Liver (tissue), 9 donors: ENCODE data around the gene KNTC1. TPM values are rescaled to one million over a fixed set of nuclear protein-coding genes. Genes with fewer than 3 reads are reported as not detected.

Source experiments
- DNase-seq: peaks from one replicate; pipeline ENCODE4 v3.0.0-alpha.2; 2017; ENCODE audit warnings: low spot score
- H3K27ac ChIP-seq, 2 donors: one replicate each; pipeline ENCODE4 v1.7.0; 2013; ENCODE audit warnings: inconsistent platforms in 2 of 2, low read length in 2 of 2, control low read depth in 1 of 2, low read depth in 1 of 2, mild to moderate bottlenecking in 1 of 2
- H3K27me3 ChIP-seq, 4 donors: one replicate each; pipeline versions ENCODE4 v1.6.1 to v1.7.0; 2013; ENCODE audit warnings: low read length in 3 of 4, inconsistent platforms in 1 of 4, mild to moderate bottlenecking in 1 of 4, moderate library complexity in 1 of 4; ENCODE audit not compliant: control insufficient read depth in 4 of 4, insufficient read depth in 4 of 4
- H3K36me3 ChIP-seq, 4 donors: one replicate each; pipeline versions ENCODE4 v1.6.1 to v1.7.0; 2013; ENCODE audit warnings: low read length in 3 of 4, mild to moderate bottlenecking in 3 of 4, low read depth in 1 of 4, moderate library complexity in 1 of 4; ENCODE audit not compliant: control insufficient read depth in 4 of 4, insufficient read depth in 3 of 4
- H3K4me1 ChIP-seq, 4 donors: one replicate each; pipeline versions ENCODE4 v1.6.1 to v1.7.0; 2013; ENCODE audit warnings: low read length in 3 of 4, mild to moderate bottlenecking in 3 of 4, moderate library complexity in 1 of 4; ENCODE audit not compliant: control insufficient read depth in 4 of 4, insufficient read depth in 4 of 4
- H3K4me3 ChIP-seq, 3 donors: one replicate each; pipeline versions ENCODE4 v1.6.1 to v1.7.0; 2013; ENCODE audit warnings: low read length in 3 of 3, control low read depth in 1 of 3, low read depth in 1 of 3, mild to moderate bottlenecking in 1 of 3
- H3K9ac ChIP-seq, 2 donors: one replicate each; pipeline ENCODE4 v1.7.0; 2013; ENCODE audit warnings: low read length in 2 of 2, mild to moderate bottlenecking in 2 of 2, moderate library complexity in 2 of 2, control low read depth in 1 of 2, low read depth in 1 of 2
- H3K9me3 ChIP-seq, 4 donors: one replicate each; pipeline versions ENCODE4 v1.6.1 to v1.7.0; 2013; ENCODE audit warnings: low read length in 3 of 4; ENCODE audit not compliant: control insufficient read depth in 4 of 4
- ATF3 ChIP-seq: IDR thresholded peaks from 2 replicates; pipeline ENCODE4 v1.6.1; 2016; ENCODE audit warnings: antibody characterized with exemption
- EGR1 ChIP-seq, 2 donors: IDR thresholded peaks; 2 replicates each; pipeline ENCODE4 v1.6.1; 2016 to 2018; ENCODE audit warnings: antibody characterized with exemption in 2 of 2, low read depth in 2 of 2
- FOXA1 ChIP-seq: IDR thresholded peaks from 2 replicates; pipeline ENCODE4 v1.6.1; 2016; ENCODE audit warnings: antibody characterized with exemption
- FOXA2 ChIP-seq: IDR thresholded peaks from 2 replicates; pipeline ENCODE4 v1.6.1; 2016; ENCODE audit warnings: antibody characterized with exemption
- GABPA ChIP-seq, 2 donors: IDR thresholded peaks in 1 of 2; conservative IDR thresholded peaks in 1 of 2; 2 replicates each; pipeline ENCODE4 v1.6.1; 2016; ENCODE audit warnings: antibody characterized with exemption in 2 of 2, mild to moderate bottlenecking in 1 of 2, moderate library complexity in 1 of 2
- HNF4A ChIP-seq, 2 donors: conservative IDR thresholded peaks; 2 replicates each; pipeline ENCODE4 v1.6.1; 2016; ENCODE audit warnings: antibody characterized with exemption in 2 of 2, mild to moderate bottlenecking in 2 of 2
- HNF4G ChIP-seq: IDR thresholded peaks from 2 replicates; pipeline ENCODE4 v1.6.1; 2016; ENCODE audit warnings: antibody characterized with exemption
- JUND ChIP-seq, 2 donors: IDR thresholded peaks; 2 replicates each; pipeline ENCODE4 v1.6.1; 2016; ENCODE audit warnings: antibody characterized with exemption in 2 of 2
- MAX ChIP-seq: IDR thresholded peaks from 2 replicates; pipeline ENCODE4 v1.6.1; 2016; ENCODE audit warnings: antibody characterized with exemption
- NR2F2 ChIP-seq: IDR thresholded peaks from 2 replicates; pipeline ENCODE4 v1.6.1; 2016; ENCODE audit warnings: antibody characterized with exemption
- RAD21 ChIP-seq, 2 donors: IDR thresholded peaks; 2 replicates each; pipeline ENCODE4 v1.6.1; 2016; ENCODE audit warnings: antibody characterized with exemption in 2 of 2, mild to moderate bottlenecking in 2 of 2
- RXRA ChIP-seq, 2 donors: IDR thresholded peaks; 2 replicates each; pipeline ENCODE4 v1.6.1; 2017 to 2018; ENCODE audit warnings: antibody characterized with exemption in 2 of 2, mild to moderate bottlenecking in 1 of 2
- SP1 ChIP-seq: IDR thresholded peaks from 2 replicates; pipeline ENCODE4 v1.6.1; 2018; ENCODE audit warnings: antibody characterized with exemption, mild to moderate bottlenecking
- TAF1 ChIP-seq: conservative IDR thresholded peaks from 2 replicates; pipeline ENCODE4 v1.6.1; 2016; ENCODE audit warnings: antibody characterized with exemption, mild to moderate bottlenecking
- WGBS: extraction: QIAGEN DNeasy Blood & Tissue Kit; methylation state at CpG from one replicate; pipeline ENCODE4 v1.1.7; 2013; 5-methylcytosine and 5-hydroxymethylcytosine counted together
- polyA plus RNA-seq, 2 donors: library from polyadenylated mRNA; stranded (reverse) in 1 of 2; unstranded in 1 of 2; fragments of 200-250 nt in 1 of 2; fragments of >200 nt in 1 of 2; fragmentation: Nextera tagmentation in 1 of 2; extraction: Ambion mirVana in 1 of 2; gene quantifications; one replicate each; pipeline versions ENCODE4 v1.2.1 to v1.2.3, GENCODE V29; 2013 to 2015
- total RNA-seq, 2 donors: library from RNA; depleted of rRNA; stranded (reverse); fragments of >200 nt; gene quantifications; one replicate each; pipeline ENCODE4 v1.2.3, GENCODE V29; 2014
- TF ChIP-seq, protein P1 (sequence below): IDR thresholded peaks from 2 replicates; pipeline ENCODE4 v1.6.1; 2016; ENCODE audit warnings: antibody characterized with exemption
- TF ChIP-seq, protein P2 (sequence below): fragments of 150-350 bp; IDR thresholded peaks from 2 replicates; pipeline ENCODE4 v1.5.1; 2017; ENCODE audit warnings: improper control_type of control experiment, low read depth, low read length; ENCODE audit not compliant: missing input control
- TF ChIP-seq, protein P3 (sequence below): IDR thresholded peaks from 2 replicates; pipeline ENCODE4 v1.6.1; 2016; ENCODE audit warnings: antibody characterized with exemption, mild to moderate bottlenecking
- donor health status: healthy.
- donor health status: healthy.
- donor health status: healthy.
- donor health status: healthy.
- donor health status: healthy.

Gene KNTC1
- total and polyA plus RNA-seq, 4 donors: 1.3 to 34.7 (median 4.0) TPM

DNA sequence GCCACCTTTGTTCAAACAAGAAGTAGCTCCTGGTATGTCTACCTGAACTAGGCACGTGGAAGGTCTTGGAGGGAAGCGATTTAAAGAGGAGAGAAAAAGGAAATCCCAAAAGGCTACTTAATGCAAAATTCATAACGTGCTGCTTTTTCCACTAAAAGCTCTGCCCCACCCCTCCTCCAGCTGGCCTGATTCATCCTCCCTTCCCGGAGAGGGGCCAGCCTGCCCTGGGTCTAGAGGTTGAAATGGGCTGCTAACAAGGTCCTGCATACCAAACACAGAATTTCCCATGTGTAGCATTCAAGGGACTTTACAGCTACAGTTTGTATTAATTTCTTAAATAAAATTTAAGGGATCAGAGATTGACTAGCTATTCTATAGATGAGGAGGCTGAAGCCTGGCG, 83.2 kb downstream of the KNTC1 start:
- H3K9me3 ChIP-seq: no peaks in the 10 kb centered on the region
- H3K4me1 ChIP-seq: no peaks in the 10 kb centered on the region
- H3K4me3 ChIP-seq: no peak overlapping the region
- peaks cover 0 to 6% (median 3%) of the 10 kb centered on the region in 4 donors for H3K36me3 ChIP-seq
- no peaks in the 10 kb centered on the region for H3K27me3 ChIP-seq
- TF ChIP-seq FOXA1 (no peak), NR2F2 (no peak), JUND (IDR thresholded peaks at IDR 0.05) (no peak), MAX (no peak), ATF3 (no peak), HNF4A (conservative IDR thresholded peaks at IDR 0.05) (no peak), HNF4G (no peak), EGR1 (IDR thresholded peaks at IDR 0.05; ENCODE audit: low read depth in 2 of 2) (no peak), RAD21 (IDR thresholded peaks at IDR 0.05) (no peak), GABPA (IDR thresholded peaks at IDR 0.05 in 1 of 2, conservative IDR thresholded peaks at IDR 0.05 in 1 of 2) (no peak), TAF1 (no peak), RXRA (IDR thresholded peaks at IDR 0.05) (no peak), SP1 (no peak), FOXA2 (no peak)
- TF ChIP-seq, protein P1, sequence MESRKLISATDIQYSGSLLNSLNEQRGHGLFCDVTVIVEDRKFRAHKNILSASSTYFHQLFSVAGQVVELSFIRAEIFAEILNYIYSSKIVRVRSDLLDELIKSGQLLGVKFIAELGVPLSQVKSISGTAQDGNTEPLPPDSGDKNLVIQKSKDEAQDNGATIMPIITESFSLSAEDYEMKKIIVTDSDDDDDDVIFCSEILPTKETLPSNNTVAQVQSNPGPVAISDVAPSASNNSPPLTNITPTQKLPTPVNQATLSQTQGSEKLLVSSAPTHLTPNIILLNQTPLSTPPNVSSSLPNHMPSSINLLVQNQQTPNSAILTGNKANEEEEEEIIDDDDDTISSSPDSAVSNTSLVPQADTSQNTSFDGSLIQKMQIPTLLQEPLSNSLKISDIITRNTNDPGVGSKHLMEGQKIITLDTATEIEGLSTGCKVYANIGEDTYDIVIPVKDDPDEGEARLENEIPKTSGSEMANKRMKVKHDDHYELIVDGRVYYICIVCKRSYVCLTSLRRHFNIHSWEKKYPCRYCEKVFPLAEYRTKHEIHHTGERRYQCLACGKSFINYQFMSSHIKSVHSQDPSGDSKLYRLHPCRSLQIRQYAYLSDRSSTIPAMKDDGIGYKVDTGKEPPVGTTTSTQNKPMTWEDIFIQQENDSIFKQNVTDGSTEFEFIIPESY: no peak
- TF ChIP-seq, protein P2, sequence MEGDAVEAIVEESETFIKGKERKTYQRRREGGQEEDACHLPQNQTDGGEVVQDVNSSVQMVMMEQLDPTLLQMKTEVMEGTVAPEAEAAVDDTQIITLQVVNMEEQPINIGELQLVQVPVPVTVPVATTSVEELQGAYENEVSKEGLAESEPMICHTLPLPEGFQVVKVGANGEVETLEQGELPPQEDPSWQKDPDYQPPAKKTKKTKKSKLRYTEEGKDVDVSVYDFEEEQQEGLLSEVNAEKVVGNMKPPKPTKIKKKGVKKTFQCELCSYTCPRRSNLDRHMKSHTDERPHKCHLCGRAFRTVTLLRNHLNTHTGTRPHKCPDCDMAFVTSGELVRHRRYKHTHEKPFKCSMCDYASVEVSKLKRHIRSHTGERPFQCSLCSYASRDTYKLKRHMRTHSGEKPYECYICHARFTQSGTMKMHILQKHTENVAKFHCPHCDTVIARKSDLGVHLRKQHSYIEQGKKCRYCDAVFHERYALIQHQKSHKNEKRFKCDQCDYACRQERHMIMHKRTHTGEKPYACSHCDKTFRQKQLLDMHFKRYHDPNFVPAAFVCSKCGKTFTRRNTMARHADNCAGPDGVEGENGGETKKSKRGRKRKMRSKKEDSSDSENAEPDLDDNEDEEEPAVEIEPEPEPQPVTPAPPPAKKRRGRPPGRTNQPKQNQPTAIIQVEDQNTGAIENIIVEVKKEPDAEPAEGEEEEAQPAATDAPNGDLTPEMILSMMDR: no peak
- TF ChIP-seq, protein P3, sequence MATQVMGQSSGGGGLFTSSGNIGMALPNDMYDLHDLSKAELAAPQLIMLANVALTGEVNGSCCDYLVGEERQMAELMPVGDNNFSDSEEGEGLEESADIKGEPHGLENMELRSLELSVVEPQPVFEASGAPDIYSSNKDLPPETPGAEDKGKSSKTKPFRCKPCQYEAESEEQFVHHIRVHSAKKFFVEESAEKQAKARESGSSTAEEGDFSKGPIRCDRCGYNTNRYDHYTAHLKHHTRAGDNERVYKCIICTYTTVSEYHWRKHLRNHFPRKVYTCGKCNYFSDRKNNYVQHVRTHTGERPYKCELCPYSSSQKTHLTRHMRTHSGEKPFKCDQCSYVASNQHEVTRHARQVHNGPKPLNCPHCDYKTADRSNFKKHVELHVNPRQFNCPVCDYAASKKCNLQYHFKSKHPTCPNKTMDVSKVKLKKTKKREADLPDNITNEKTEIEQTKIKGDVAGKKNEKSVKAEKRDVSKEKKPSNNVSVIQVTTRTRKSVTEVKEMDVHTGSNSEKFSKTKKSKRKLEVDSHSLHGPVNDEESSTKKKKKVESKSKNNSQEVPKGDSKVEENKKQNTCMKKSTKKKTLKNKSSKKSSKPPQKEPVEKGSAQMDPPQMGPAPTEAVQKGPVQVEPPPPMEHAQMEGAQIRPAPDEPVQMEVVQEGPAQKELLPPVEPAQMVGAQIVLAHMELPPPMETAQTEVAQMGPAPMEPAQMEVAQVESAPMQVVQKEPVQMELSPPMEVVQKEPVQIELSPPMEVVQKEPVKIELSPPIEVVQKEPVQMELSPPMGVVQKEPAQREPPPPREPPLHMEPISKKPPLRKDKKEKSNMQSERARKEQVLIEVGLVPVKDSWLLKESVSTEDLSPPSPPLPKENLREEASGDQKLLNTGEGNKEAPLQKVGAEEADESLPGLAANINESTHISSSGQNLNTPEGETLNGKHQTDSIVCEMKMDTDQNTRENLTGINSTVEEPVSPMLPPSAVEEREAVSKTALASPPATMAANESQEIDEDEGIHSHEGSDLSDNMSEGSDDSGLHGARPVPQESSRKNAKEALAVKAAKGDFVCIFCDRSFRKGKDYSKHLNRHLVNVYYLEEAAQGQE: no peak
- no peak for DNase-seq
- no peak overlapping the region for H3K9ac ChIP-seq
- no peak overlapping the region for H3K27ac ChIP-seq
- WGBS: 96% methylated on average over 5 of the region's 5 CpGs

GRCh38 chr12:122610911-122611310, 83.9 kb downstream of the KNTC1 start:
- Histone ChIP-seq H3K27me3 (no peaks in the 10 kb centered on the region), H3K36me3 (peaks cover 0 to 6% (median 3%) of the 10 kb centered on the region in 4 donors), H3K4me3 (no peak overlapping the region), H3K4me1 (no peaks in the 10 kb centered on the region), H3K27ac (no peak overlapping the region), H3K9me3 (no peaks in the 10 kb centered on the region), H3K9ac (no peak overlapping the region)
- DNase-seq: no peak
- TF ChIP-seq GABPA (IDR thresholded peaks at IDR 0.05 in 1 of 2, conservative IDR thresholded peaks at IDR 0.05 in 1 of 2) (no peak), TAF1 (no peak)
- 96% methylated on average over 2 of the region's 2 CpGs for WGBS
